Activated T-helper 2 cell treated with anti-CD3 and anti-CD28 coated beads, Interferon-gamma antibody, Interleukin-2, Interleukin-4, amounts not matched to agents 10 μg/mL and 5 μg/mL and 100 μg/mL, durations not matched to agents 14 hours and 24 hours and 36 hours (primary cell): Measurements from ENCODE around the gene ZNF438. TPM values are rescaled to one million over a fixed set of nuclear protein-coding genes. Genes with fewer than 3 reads are reported as not detected.

ENCODE experiments used
- DNase-seq: peaks from one replicate; pipeline ENCODE4 v3.0.0; 2021; ENCODE audit warnings: low spot score
- H3K27ac Mint-ChIP-seq: one replicate; pipeline ENCODE4 v1.8.0; 2021; ENCODE audit warnings: mixed read lengths
- H3K27me3 Mint-ChIP-seq: one replicate; pipeline ENCODE4 v1.8.0; 2021; ENCODE audit warnings: low read depth, mixed read lengths
- H3K36me3 Mint-ChIP-seq: one replicate; pipeline ENCODE4 v1.8.0; 2021; ENCODE audit warnings: low read depth, mixed read lengths
- H3K4me1 Mint-ChIP-seq: one replicate; pipeline ENCODE4 v1.8.0; 2021; ENCODE audit warnings: low read depth, mixed read lengths
- H3K4me3 Mint-ChIP-seq: one replicate; pipeline ENCODE4 v1.8.0; 2021; ENCODE audit warnings: low read depth, mild to moderate bottlenecking, moderate library complexity, mixed read lengths
- H3K9me3 Mint-ChIP-seq: one replicate; pipeline ENCODE4 v1.8.0; 2021; ENCODE audit warnings: mixed read lengths
- intact Hi-C: fragments of 100-400 bp; cut with micrococcal nuclease; formaldehyde crosslinking; loops from one replicate; pipeline ENCODE4 v1.15.1; 2023
- total RNA-seq: library from RNA; stranded (reverse); gene quantifications from 2 replicates; pipeline ENCODE4 v1.2.3, GENCODE V29; 2022

Gene ZNF438
- total RNA-seq, 1 donor from 2014 or later = 6.1 TPM

GRCh38 chr10:30834153-30834552, 197.5 kb downstream of the ZNF438 start:
- H3K4me1 Mint-ChIP-seq = no peaks in the 10 kb centered on the region
- DNase-seq = no peak
- no peaks in the 10 kb centered on the region for H3K36me3 Mint-ChIP-seq
- H3K9me3 Mint-ChIP-seq = no peaks in the 10 kb centered on the region
- no peak overlapping the region for H3K27ac Mint-ChIP-seq
- no peaks in the 10 kb centered on the region for H3K27me3 Mint-ChIP-seq
- no peak overlapping the region for H3K4me3 Mint-ChIP-seq
- intact Hi-C loops = no loop called here

GRCh38 chr10:30833628-30833970, 198.1 kb downstream of the ZNF438 start:
- no peak overlapping the region for H3K27ac Mint-ChIP-seq

GRCh38 chr10:30832749-30833627, 198.7 kb downstream of the ZNF438 start:
- Mint-ChIP-seq H3K9me3 (no peaks in the 10 kb centered on the region), H3K4me1 (no peaks in the 10 kb centered on the region), H3K27me3 (no peaks in the 10 kb centered on the region), H3K27ac (no peak overlapping the region), H3K36me3 (no peaks in the 10 kb centered on the region), H3K4me3 (no peak overlapping the region)
- no peak for DNase-seq
- intact Hi-C loops = no loop called here

More at GRCh38 chr10:30833628-30833970, 198.1 kb downstream of the ZNF438 start:
- H3K4me1 Mint-ChIP-seq = no peaks in the 10 kb centered on the region
- H3K36me3 Mint-ChIP-seq = no peaks in the 10 kb centered on the region
- DNase-seq = no peak
- no peaks in the 10 kb centered on the region for H3K9me3 Mint-ChIP-seq
- H3K27me3 Mint-ChIP-seq = no peaks in the 10 kb centered on the region
- intact Hi-C loops = no loop called here
- no peak overlapping the region for H3K4me3 Mint-ChIP-seq

GRCh38 chr10:30832001-30832748, 199.5 kb downstream of the ZNF438 start:
- no peak for DNase-seq
- Mint-ChIP-seq H3K27me3 (no peaks in the 10 kb centered on the region), H3K9me3 (no peaks in the 10 kb centered on the region), H3K4me3 (no peak overlapping the region), H3K4me1 (no peaks in the 10 kb centered on the region), H3K27ac (no peak overlapping the region), H3K36me3 (no peaks in the 10 kb centered on the region)
- intact Hi-C loops = no loop called here

GRCh38 chr10:30831426-30831825, 200.2 kb downstream of the ZNF438 start:
- no peaks in the 10 kb centered on the region for H3K36me3 Mint-ChIP-seq
- H3K27me3 Mint-ChIP-seq = no peaks in the 10 kb centered on the region
- no peak overlapping the region for H3K27ac Mint-ChIP-seq
- no peaks in the 10 kb centered on the region for H3K4me1 Mint-ChIP-seq
- intact Hi-C loops = no loop called here
- no peak overlapping the region for H3K4me3 Mint-ChIP-seq
- no peak for DNase-seq
- no peaks in the 10 kb centered on the region for H3K9me3 Mint-ChIP-seq

- H3K9me3 Mint-ChIP-seq = no peaks in the 10 kb centered on the region
- intact Hi-C loops = no loop called here
- H3K27me3 Mint-ChIP-seq = no peaks in the 10 kb centered on the region
- no peak for DNase-seq
- H3K27ac Mint-ChIP-seq = no peak overlapping the region
- no peak overlapping the region for H3K4me3 Mint-ChIP-seq
- H3K36me3 Mint-ChIP-seq = no peaks in the 10 kb centered on the region
- no peaks in the 10 kb centered on the region for H3K4me1 Mint-ChIP-seq
These were observed 201.1 kb downstream of the ZNF438 start for GRCh38 chr10:30830315-30831230.

GRCh38 chr10:30829901-30830300, 201.8 kb downstream of the ZNF438 start:
- no peaks in the 10 kb centered on the region for H3K4me1 Mint-ChIP-seq
- no peak for DNase-seq
- intact Hi-C loops = no loop called here
- H3K4me3 Mint-ChIP-seq = no peak overlapping the region
- H3K9me3 Mint-ChIP-seq = no peaks in the 10 kb centered on the region
- no peaks in the 10 kb centered on the region for H3K27me3 Mint-ChIP-seq
- H3K27ac Mint-ChIP-seq = no peak overlapping the region
- no peaks in the 10 kb centered on the region for H3K36me3 Mint-ChIP-seq

GRCh38 chr10:30828680-30829079, 203.0 kb downstream of the ZNF438 start:
- H3K36me3 Mint-ChIP-seq = no peaks in the 10 kb centered on the region
- intact Hi-C loops = no loop called here
- no peaks in the 10 kb centered on the region for H3K4me1 Mint-ChIP-seq
- DNase-seq = no peak
- no peaks in the 10 kb centered on the region for H3K27me3 Mint-ChIP-seq
- H3K4me3 Mint-ChIP-seq = no peak overlapping the region
- no peak overlapping the region for H3K27ac Mint-ChIP-seq
- no peaks in the 10 kb centered on the region for H3K9me3 Mint-ChIP-seq

- Mint-ChIP-seq H3K4me3 (no peak overlapping the region), H3K36me3 (no peaks in the 10 kb centered on the region), H3K4me1 (no peaks in the 10 kb centered on the region), H3K27me3 (no peaks in the 10 kb centered on the region), H3K27ac (no peak overlapping the region), H3K9me3 (no peaks in the 10 kb centered on the region)
- intact Hi-C loops = no loop called here
- DNase-seq = no peak
These were observed 203.5 kb downstream of the ZNF438 start for GRCh38 chr10:30828164-30828563.

GRCh38 chr10:30827531-30828120, 204.0 kb downstream of the ZNF438 start:
- intact Hi-C loops = no loop called here
- Mint-ChIP-seq H3K4me1 (no peaks in the 10 kb centered on the region), H3K27ac (no peak overlapping the region), H3K27me3 (no peaks in the 10 kb centered on the region), H3K4me3 (no peak overlapping the region), H3K9me3 (no peaks in the 10 kb centered on the region), H3K36me3 (no peaks in the 10 kb centered on the region)
- no peak for DNase-seq

- Mint-ChIP-seq H3K27ac (no peak overlapping the region), H3K9me3 (no peaks in the 10 kb centered on the region), H3K4me1 (no peaks in the 10 kb centered on the region), H3K36me3 (no peaks in the 10 kb centered on the region), H3K27me3 (no peaks in the 10 kb centered on the region), H3K4me3 (no peak overlapping the region)
- intact Hi-C loops = no loop called here
- no peak for DNase-seq
These were observed 205.0 kb downstream of the ZNF438 start for GRCh38 chr10:30826679-30827078.

GRCh38 chr10:30825495-30825894, 206.2 kb downstream of the ZNF438 start:
- H3K27me3 Mint-ChIP-seq = no peaks in the 10 kb centered on the region
- intact Hi-C loops = no loop called here
- no peaks in the 10 kb centered on the region for H3K9me3 Mint-ChIP-seq
- H3K36me3 Mint-ChIP-seq = no peaks in the 10 kb centered on the region
- H3K27ac Mint-ChIP-seq = no peak overlapping the region
- H3K4me1 Mint-ChIP-seq = peaks cover 3% of the 10 kb centered on the region
- no peak for DNase-seq
- no peak overlapping the region for H3K4me3 Mint-ChIP-seq
